Stimulated activated CD4-positive, alpha-beta T cell treated with anti-CD3 and anti-CD28 coated beads, Interleukin-15, amount 100 ng/mL, for 24 hours (primary cell): Measurements from ENCODE around the gene KCNS1.

ENCODE experiments used
- DNase-seq: peaks from one replicate; pipeline ENCODE4 v3.0.0-alpha.2; 2020

The KCNS1 gene

DNA sequence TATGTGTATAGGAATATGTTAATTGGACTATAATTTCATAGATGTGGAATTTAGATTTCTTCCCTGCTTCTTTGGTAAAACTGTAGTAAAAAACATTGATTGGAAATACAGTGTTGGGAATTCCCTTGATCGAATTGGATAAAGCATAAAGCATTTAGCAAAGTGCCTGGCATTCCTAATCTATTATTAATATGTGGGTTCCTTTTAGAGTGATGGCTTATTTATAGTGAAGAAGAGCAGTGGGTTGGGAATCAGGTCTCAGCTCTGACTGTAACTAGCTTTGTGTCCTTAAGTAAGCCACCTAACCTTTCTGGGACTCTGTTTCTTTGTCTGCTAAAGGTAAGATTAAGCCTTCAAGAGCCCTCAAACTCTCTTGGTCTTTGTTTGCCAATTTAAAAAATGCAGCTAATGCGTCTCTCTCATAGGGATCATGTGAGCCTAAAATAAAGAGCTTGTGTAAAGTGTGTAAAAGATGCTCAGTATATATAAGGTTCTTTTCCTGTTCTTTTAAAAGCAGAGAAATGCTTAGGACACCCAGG, 53.3 kb downstream of the KCNS1 start:
- no peak for DNase-seq

DNA sequence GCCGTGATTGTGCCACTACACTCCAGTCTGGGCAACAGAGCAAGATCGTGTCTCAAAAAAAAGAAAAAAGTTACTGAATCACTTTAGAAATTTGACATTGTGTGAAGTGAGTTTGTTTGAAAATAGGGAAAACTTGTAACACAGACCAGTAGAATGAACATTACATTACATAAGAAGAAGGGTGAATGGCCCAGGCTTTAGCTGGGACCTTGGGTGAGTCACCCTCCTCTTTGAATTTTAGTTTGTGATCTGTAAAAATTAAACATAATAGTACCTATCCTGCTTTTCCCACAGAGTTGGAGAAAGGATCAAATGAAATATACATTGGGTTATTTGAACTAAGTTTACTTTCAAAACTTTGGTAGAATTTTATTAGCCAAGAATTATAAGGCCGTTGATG, 56.3 kb downstream of the KCNS1 start:
- DNase-seq: no peak

DNA sequence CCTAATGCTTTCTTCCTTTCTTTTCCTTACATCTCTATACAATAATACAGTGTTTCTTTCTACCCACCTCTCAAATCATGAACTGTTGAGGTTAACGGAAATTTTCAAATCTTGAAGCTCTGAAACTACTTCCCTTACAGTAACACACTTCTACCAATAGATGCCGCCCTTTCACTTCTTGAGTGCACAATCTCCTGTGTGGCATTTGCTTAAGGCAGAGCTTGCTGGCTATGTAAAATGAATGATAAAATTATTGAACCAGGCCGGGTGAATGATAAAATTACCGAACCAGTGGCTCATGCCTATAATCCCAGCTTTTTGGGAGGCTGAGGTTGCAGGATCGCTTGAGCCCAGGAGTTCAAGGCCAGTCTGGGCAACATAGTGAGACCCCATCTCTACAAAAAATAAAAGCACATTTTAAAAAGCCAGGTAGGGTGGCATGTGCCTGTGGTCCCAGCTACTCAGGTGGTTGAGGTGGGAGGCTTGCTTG, 56.8 kb downstream of the KCNS1 start:
- DNase-seq: peak; percentile 38

DNA sequence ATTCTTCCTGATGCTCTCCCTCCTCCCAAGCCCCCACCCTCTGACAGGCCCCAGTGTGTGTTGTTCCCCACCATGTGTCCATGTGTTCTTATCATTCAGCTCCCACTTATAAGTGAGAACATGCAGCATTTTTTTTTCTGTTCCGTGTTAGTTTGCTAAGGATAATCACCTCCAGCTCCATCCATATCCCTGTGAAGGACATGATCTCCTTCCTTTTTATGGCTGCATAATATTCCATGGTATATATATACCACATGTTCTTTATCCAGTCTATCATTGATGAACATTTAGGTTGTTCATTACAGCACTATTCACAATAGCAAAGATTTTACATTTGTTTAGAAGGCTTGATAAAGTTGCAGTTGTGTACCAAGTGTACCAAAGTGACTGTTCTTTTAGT, 57.9 kb downstream of the KCNS1 start:
- DNase-seq: no peak
